K562 (cell line): Measurements from ENCODE around the gene RSPH6A. TPM values are rescaled to one million over a fixed set of nuclear protein-coding genes. Genes with fewer than 3 reads are reported as not detected.

Experiments used
- ATAC-seq: fragments of 200-7000 bp; cut with Tn5 transposase; 3 replicates; pipeline ENCODE4 v1.9.1; 2020; ENCODE audit warnings: moderate library complexity
- BruUV-seq: library from RNA; stranded (reverse); fragments of 400-500 nt; replicated peaks from 2 replicates; lab custom pipeline; 2021; lab: Mats Ljungman, UMichigan
- CTCF ChIA-PET: fragments of 300-600 bp; formaldehyde crosslinking; extraction: SDS; loops from one replicate; lab custom pipeline; 2021; ENCODE audit warnings: low intra/inter-chr PET ratio; lab: Yijun Ruan, JAX
- POLR2A ChIA-PET: fragments of 300-600, 350-650 bp; sonication (Branson Sonifier 250); formaldehyde crosslinking; extraction: SDS; loops from one replicate; lab custom pipeline; 2021; ENCODE audit warnings: antibody characterized with exemption, inconsistent platforms; lab: Yijun Ruan, JAX
- DNase-seq, 4 experiments: peaks; one replicate each; pipeline versions ENCODE4 v3.0.0 to v3.0.0-alpha.2; 2011 to 2018; ENCODE audit warnings: low spot score in 3 of 4, mixed read lengths in 3 of 4; ENCODE audit errors: extremely low read depth in 1 of 4
- FAIRE-seq: peaks from 2 replicates; lab custom pipeline; 2011; peaks lifted over from hg19 to GRCh38; lab: Jason Lieb, UNC
- H2AFZ ChIP-seq: 2 replicates; pipeline ENCODE4 v1.6.0; 2011; ENCODE audit warnings: low read depth, low read length, control low read depth, inconsistent platforms
- H3K27ac ChIP-seq: fragments of 200-600 bp; 3 replicates; pipeline ENCODE4 v1.8.0; 2011; ENCODE audit warnings: low read depth, mild to moderate bottlenecking, control low read depth, inconsistent platforms, low read length, moderate library complexity, mixed read lengths; ENCODE audit errors: extremely low read depth
- H3K27me3 ChIP-seq, 2 experiments: fragments of 300-600 bp in 1 of 2; 2 replicates in 1 of 2; 3 replicates in 1 of 2; pipeline versions ENCODE4 v1.6.0 to v1.8.0; 2011; ENCODE audit warnings: inconsistent platforms in 2 of 2, low read length in 2 of 2, mild to moderate bottlenecking in 1 of 2, mixed read lengths in 1 of 2, moderate library complexity in 1 of 2; ENCODE audit not compliant: control insufficient read depth in 2 of 2, insufficient read depth in 2 of 2
- H3K36me3 ChIP-seq: fragments of 300-600 bp; 3 replicates; pipeline ENCODE4 v1.8.0; 2011; ENCODE audit warnings: mild to moderate bottlenecking, low read length, inconsistent platforms; ENCODE audit not compliant: control insufficient read depth, insufficient read depth
- H3K4me1 ChIP-seq, 2 experiments: fragments of 200-600 bp in 1 of 2; replicated peaks in 1 of 2; 2 replicates in 1 of 2; 3 replicates in 1 of 2; pipeline versions ENCODE4 v1.5.1 to v1.8.0; 2011; ENCODE audit warnings: inconsistent platforms in 2 of 2, low read length in 2 of 2, mild to moderate bottlenecking in 1 of 2, mixed read lengths in 1 of 2, moderate library complexity in 1 of 2; ENCODE audit not compliant: control insufficient read depth in 2 of 2, insufficient read depth in 2 of 2
- H3K4me2 ChIP-seq: 2 replicates; pipeline ENCODE4 v1.6.1; 2011; ENCODE audit warnings: low read length, control low read depth, inconsistent platforms, mixed read lengths; ENCODE audit not compliant: insufficient read depth
- H3K4me3 ChIP-seq: fragments of 200-600 bp; sonication (generic), shearing (Covaris generic); 2 replicates; pipeline ENCODE4 v1.5.1; 2016; ENCODE audit warnings: control low read depth, inconsistent platforms
- H3K79me2 ChIP-seq: fragments of 200-600 bp; 3 replicates; pipeline ENCODE4 v1.8.0; 2011; ENCODE audit warnings: low read length, inconsistent platforms; ENCODE audit not compliant: control insufficient read depth, insufficient read depth
- H3K9ac ChIP-seq, 2 experiments: 2 replicates each; pipeline versions ENCODE4 v1.6.0 to v1.6.1; 2011; ENCODE audit warnings: low read depth in 2 of 2, low read length in 2 of 2, control low read depth in 1 of 2, inconsistent platforms in 1 of 2, mild to moderate bottlenecking in 1 of 2, mixed read lengths in 1 of 2; ENCODE audit not compliant: insufficient read depth in 1 of 2
- H3K9me1 ChIP-seq: one replicate; pipeline ENCODE4 v1.6.0; 2011; ENCODE audit warnings: inconsistent platforms, mild to moderate bottlenecking, low read length, moderate library complexity; ENCODE audit not compliant: control insufficient read depth, insufficient read depth
- H3K9me3 ChIP-seq: replicated peaks from 2 replicates; pipeline ENCODE4 v1.5.1; 2011; ENCODE audit warnings: low read depth, low read length, inconsistent platforms; ENCODE audit not compliant: control insufficient read depth, insufficient read depth
- H4K20me1 ChIP-seq: replicated peaks from 2 replicates; pipeline ENCODE4 v1.6.1; 2011; ENCODE audit warnings: low read length, inconsistent platforms, mixed read lengths; ENCODE audit not compliant: control insufficient read depth, insufficient read depth
- ASH1L ChIP-seq: fragments of 450-650 bp; IDR thresholded peaks from 2 replicates; pipeline ENCODE4 v1.6.1; 2018; ENCODE audit warnings: borderline replicate concordance, mild to moderate bottlenecking, low read depth; ENCODE audit not compliant: partially characterized antibody
- FOXK1 ChIP-seq: sonication (generic); formaldehyde crosslinking; IDR thresholded peaks from 2 replicates; pipeline ENCODE4 v1.8.0; 2022; ENCODE audit warnings: missing genetic modification reagents, mild to moderate bottlenecking, borderline replicate concordance
- HMG20B ChIP-seq: fragments of 250-450 bp; sonication (Bioruptor Pico); IDR thresholded peaks from 2 replicates; pipeline ENCODE4 v1.5.0; 2021; ENCODE audit warnings: mild to moderate bottlenecking
- KDM4B ChIP-seq, 2 experiments: fragments of 450-650 bp in 1 of 2; sonication (generic) in 1 of 2; IDR thresholded peaks; 2 replicates each; pipeline ENCODE4 v1.6.1; 2016 to 2017; ENCODE audit warnings: borderline replicate concordance in 2 of 2, antibody characterized with exemption in 1 of 2, low read depth in 1 of 2, mild to moderate bottlenecking in 1 of 2
- NONO ChIP-seq, 2 experiments: fragments of 200-400 bp in 1 of 2; fragments of 450-650 bp in 1 of 2; formaldehyde crosslinking in 1 of 2; IDR thresholded peaks; 2 replicates each; pipeline ENCODE4 v1.6.1; 2017; ENCODE audit warnings: low read depth in 2 of 2, mild to moderate bottlenecking in 2 of 2, moderate library complexity in 2 of 2, low read length in 1 of 2
- PYGO2 ChIP-seq: fragments of 450-650 bp; IDR thresholded peaks from 2 replicates; pipeline ENCODE4 v1.6.1; 2016; ENCODE audit warnings: mild to moderate bottlenecking, missing genetic modification characterization, moderate library complexity, missing compliant biosample characterization
- RBM22 ChIP-seq: fragments of 200-400 bp; formaldehyde crosslinking; IDR thresholded peaks from 2 replicates; pipeline ENCODE4 v1.6.1; 2018; ENCODE audit warnings: low read length, low read depth; ENCODE audit not compliant: poor library complexity, severe bottlenecking
- ZNF263 ChIP-seq: sonication (generic); formaldehyde crosslinking; IDR thresholded peaks from 2 replicates; pipeline ENCODE4 v1.8.0; 2022; ENCODE audit warnings: mild to moderate bottlenecking, missing genetic modification reagents, borderline replicate concordance
- ZNF316 ChIP-seq: fragments of 450-650 bp; IDR thresholded peaks from 2 replicates; pipeline ENCODE4 v1.6.1; 2016
- ZNF551 ChIP-seq: fragments of 250-450 bp; sonication (Bioruptor Pico); IDR thresholded peaks from 2 replicates; pipeline ENCODE4 v1.5.0; 2021; ENCODE audit warnings: mild to moderate bottlenecking, moderate library complexity
- ZNF668 ChIP-seq: fragments of 250-450 bp; sonication (Bioruptor Pico); IDR thresholded peaks from 2 replicates; pipeline ENCODE4 v1.8.0; 2022; ENCODE audit warnings: mild to moderate bottlenecking, inconsistent platforms
- WGBS: fragments of 100-300 bp; shearing (Covaris generic); methylation state at CpG from one replicate; pipeline ENCODE4 v1.1.6; 2016; ENCODE audit warnings: low coverage, mixed read lengths; ENCODE audit not compliant: insufficient coverage; ENCODE audit errors: missing lambda C conversion rate; 5-methylcytosine and 5-hydroxymethylcytosine counted together
- in situ Hi-C: fragments of 300-500 bp; cut with MboI; formaldehyde crosslinking; loops from 4 replicates; pipeline ENCODE4 v1.15.0; 2018; ENCODE audit warnings: inconsistent platforms, mixed read lengths
- intact Hi-C: fragments of 100-400 bp; cut with micrococcal nuclease; formaldehyde crosslinking; loops from 2 replicates; pipeline ENCODE4 v1.14.2; 2022
- polyA plus RNA-seq, 8 experiments: library from polyadenylated mRNA; depleted of rRNA in 4 of 8; stranded (reverse) in 5 of 8; unstranded in 3 of 8; fragments of >200 nt; fragmentation: Nextera tagmentation in 2 of 8; fragmentation: Illumina TruSeq in 1 of 8; extraction: Ambion mirVana in 2 of 8; extraction: Trizol in 1 of 8; gene quantifications; 2 replicates each; pipeline versions ENCODE4 v1.2.1 to v1.2.3, GENCODE V29; 2011 to 2014; ENCODE audit warnings: inconsistent platforms in 1 of 8, missing spikeins in 1 of 8
- total RNA-seq, 7 experiments: library from RNA; depleted of rRNA in 6 of 7; stranded (reverse); fragments of >200 nt in 6 of 7; fragmentation: Illumina TruSeq in 2 of 7; extraction: Trizol in 2 of 7; gene quantifications; 2 replicates each; pipeline versions ENCODE4 v1.2.1 to v1.2.3, GENCODE V29; 2011 to 2021; ENCODE audit warnings: low replicate concordance in 1 of 7
- TF ChIP-seq, protein P1 (sequence below): fragments of 450-650 bp; IDR thresholded peaks from one replicate; pipeline ENCODE4 v1.6.1; 2018; ENCODE audit warnings: mild to moderate bottlenecking, moderate library complexity; ENCODE audit not compliant: partially characterized antibody
- TF ChIP-seq, protein P2 (sequence below): sonication (generic); formaldehyde crosslinking; IDR thresholded peaks from 2 replicates; pipeline ENCODE4 v1.8.1; 2023; ENCODE audit warnings: mild to moderate bottlenecking, missing genetic modification reagents
- TF ChIP-seq, protein P3 (sequence below): sonication (generic); formaldehyde crosslinking; IDR thresholded peaks from 2 replicates; pipeline ENCODE4 v1.8.0; 2022; ENCODE audit warnings: mild to moderate bottlenecking, missing genetic modification reagents

Gene RSPH6A
- total and polyA plus RNA-seq, 9 of the 15 experiments (the other 6 are each of a cell fraction or from before 2014, with no cell fraction given) = 0.03 to 0.15 (median 0.07) TPM; not detected in 5

DNA sequence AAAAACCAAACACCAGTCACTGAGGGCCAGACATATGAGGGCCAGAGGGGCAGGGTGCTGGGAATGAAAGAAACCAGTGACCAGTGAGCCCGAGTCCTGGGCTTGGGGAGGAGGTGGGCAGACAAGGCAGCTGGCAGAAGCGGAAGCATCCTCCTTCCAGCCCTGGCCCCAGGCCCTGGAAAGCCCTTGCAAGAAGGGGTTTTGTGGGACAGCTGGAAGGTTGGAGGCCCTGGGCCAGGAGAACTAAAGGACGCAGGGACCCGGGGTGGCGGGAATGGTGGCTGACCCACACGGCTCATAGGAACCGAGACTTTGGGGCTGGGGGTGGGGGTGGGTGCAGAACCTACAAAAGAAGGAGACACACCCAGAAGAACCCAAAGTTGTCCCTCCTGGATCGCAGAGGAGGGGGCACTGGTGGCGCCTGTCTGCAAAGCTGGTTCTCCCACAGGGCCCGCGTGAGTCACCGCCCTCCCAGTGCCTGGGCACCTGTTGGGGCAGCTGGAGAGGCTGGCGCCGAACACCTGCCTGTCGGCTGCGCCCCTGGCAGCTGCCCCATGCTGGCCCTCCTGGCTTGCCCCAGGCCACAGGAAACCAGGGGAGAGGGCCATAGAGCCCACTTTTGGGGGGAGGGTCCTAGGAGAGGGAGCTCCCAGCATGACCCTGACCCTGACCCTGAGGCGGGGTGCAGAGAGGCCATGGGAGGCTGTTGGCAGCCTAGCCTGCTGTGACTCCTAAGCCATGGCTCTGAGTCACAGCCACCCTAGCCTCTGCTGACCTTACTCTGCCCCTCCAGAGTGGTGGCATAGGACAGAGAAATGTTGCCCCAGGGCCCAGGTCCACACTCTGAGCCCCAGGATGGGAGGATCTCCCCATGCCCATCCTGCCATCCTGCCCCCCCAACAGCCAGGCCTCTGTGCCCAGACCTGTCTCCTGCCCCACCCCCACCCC lies 33.6 kb downstream of the RSPH6A start (continued):
- TF ChIP-seq FOXK1 (CRISPR knock-in tag) = no peak

DNA sequence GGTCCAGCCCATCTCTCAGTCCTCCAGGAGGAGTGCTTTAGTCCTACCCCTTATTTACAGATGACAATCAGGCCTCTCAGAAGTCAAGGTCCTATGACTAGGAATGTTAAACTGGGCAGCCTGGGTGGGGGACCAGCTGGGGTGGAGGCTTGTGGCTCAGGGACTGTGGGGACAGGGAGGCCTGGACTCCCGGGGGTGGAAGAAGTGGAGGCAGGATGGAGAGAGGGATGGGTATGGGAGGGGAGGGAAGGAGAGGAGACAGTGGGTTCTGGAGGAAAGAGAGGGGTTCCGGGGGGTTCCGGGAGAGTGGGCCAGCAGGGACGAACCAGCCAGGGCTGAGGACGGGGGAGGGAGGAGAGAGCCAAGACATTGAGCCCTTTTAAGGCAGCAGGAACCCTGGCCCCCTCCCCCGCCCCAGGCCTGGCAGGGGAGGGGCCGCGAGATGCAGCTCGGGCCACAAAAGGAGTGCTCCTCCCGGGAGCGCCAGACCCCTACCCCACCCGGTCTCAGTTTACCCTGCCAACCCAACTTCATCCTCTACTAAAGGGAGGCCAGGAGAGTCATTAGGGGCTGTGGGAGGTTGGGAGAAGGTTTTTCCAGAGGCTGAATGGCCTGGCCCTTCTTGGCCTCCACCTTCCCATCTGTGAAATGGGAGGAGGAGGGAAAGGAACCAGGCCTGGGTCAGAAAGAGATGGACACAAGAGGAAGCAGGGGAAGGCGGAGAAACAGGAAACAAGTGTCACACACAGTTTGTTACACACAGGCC lies 34.5 kb downstream of the RSPH6A start:
- peak in 2 of 4 experiments; percentile 45 to 49 for DNase-seq
- CTCF ChIA-PET = no interaction called here
- TF ChIP-seq HMG20B (no peak), ZNF551 (no peak), ASH1L (no peak), NONO (IDR thresholded peaks at IDR 0.05; ENCODE audit: low read depth in 2 of 2, low read length in 1 of 2) (no peak), PYGO2 (tag) (no peak), ZNF668 (CRISPR knock-in tag) (no peak), ZNF316 (no peak), ZNF263 (peak; percentile 85), RBM22 (no peak), KDM4B (IDR thresholded peaks at IDR 0.05; ENCODE audit: borderline replicate concordance in 2 of 2, low read depth in 1 of 2) (no peak)
- TF ChIP-seq, protein P1, sequence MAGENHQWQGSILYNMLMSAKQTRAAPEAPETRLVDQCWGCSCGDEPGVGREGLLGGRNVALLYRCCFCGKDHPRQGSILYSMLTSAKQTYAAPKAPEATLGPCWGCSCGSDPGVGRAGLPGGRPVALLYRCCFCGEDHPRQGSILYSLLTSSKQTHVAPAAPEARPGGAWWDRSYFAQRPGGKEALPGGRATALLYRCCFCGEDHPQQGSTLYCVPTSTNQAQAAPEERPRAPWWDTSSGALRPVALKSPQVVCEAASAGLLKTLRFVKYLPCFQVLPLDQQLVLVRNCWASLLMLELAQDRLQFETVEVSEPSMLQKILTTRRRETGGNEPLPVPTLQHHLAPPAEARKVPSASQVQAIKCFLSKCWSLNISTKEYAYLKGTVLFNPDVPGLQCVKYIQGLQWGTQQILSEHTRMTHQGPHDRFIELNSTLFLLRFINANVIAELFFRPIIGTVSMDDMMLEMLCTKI = no peak
- TF ChIP-seq, protein P2, sequence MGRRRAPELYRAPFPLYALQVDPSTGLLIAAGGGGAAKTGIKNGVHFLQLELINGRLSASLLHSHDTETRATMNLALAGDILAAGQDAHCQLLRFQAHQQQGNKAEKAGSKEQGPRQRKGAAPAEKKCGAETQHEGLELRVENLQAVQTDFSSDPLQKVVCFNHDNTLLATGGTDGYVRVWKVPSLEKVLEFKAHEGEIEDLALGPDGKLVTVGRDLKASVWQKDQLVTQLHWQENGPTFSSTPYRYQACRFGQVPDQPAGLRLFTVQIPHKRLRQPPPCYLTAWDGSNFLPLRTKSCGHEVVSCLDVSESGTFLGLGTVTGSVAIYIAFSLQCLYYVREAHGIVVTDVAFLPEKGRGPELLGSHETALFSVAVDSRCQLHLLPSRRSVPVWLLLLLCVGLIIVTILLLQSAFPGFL (CRISPR knock-in tag) = no peak
- TF ChIP-seq, protein P3, sequence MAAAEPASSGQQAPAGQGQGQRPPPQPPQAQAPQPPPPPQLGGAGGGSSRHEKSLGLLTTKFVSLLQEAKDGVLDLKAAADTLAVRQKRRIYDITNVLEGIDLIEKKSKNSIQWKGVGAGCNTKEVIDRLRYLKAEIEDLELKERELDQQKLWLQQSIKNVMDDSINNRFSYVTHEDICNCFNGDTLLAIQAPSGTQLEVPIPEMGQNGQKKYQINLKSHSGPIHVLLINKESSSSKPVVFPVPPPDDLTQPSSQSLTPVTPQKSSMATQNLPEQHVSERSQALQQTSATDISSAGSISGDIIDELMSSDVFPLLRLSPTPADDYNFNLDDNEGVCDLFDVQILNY (CRISPR knock-in tag) = no peak

More for the DNA sequence above, 34.5 kb downstream of the RSPH6A start:
- in situ Hi-C loops (no loop called here), intact Hi-C loops (no loop called here)
- peaks cover 16 to 67% of the 10 kb centered on the region in 2 experiments for H3K4me1 ChIP-seq
- no peaks in the 10 kb centered on the region for H3K27me3 ChIP-seq
- 31% methylated on average over 9 of the region's 13 CpGs for WGBS
- no peak for FAIRE-seq
- H3K4me3 ChIP-seq = no peak overlapping the region
- H3K36me3 ChIP-seq = peaks cover 23% of the 10 kb centered on the region; the same call in 2 of the 3 replicates
- peak overlapping the region in 1 of 2 experiments; percentile 84; a peak in 2 of 4 replicates for H3K9ac ChIP-seq
- H3K9me3 ChIP-seq = no peaks in the 10 kb centered on the region
- peak overlapping the region; percentile 80 for H3K4me2 ChIP-seq
- H3K9me1 ChIP-seq = peaks cover 9% of the 10 kb centered on the region
- peaks cover 10% of the 10 kb centered on the region; the same call in 1 of the 2 replicates for H4K20me1 ChIP-seq
- no peak overlapping the region for H3K27ac ChIP-seq
- ATAC-seq = peak; percentile 18
- no TSS peak for BruUV-seq
- POLR2A ChIA-PET = interaction anchor here (2.5 to 7.7 kb wide), 2 partner anchors 9 to 12 kb away, joined by 9 to 70 read pairs; partner anchors contain the start of genes DMWD and SIX5
- no peaks in the 10 kb centered on the region for H3K79me2 ChIP-seq
- H2AFZ ChIP-seq = no peak overlapping the region
